ENCODE results near the gene PPP2R5C.
"Not testable (repeated sequence)": the region's sequence is repeated elsewhere in the genome, so short reads cannot be mapped to it uniquely, and the experiment has no call there.

Gene PPP2R5C

DNA sequence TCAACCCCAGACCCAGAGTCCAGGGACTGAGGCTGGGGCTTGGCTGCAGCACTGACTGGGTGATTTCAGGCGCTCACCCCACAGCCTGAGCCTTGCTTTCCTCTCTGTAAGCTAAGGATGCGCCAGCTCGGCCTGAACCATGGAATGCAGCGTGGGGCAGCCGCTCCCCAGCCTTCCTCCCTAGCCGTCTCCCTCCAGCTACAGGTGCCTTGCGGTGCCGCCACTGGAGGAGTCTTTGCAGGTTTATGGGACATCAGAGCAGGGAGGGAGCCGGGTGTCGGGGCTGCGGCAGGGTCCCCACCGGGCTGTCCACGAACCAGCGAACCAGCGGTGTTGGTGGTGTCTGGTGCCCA lies 19.4 kb downstream of the PPP2R5C start:
- DNase-seq = no peak

GRCh38 chr14:101781240-101782061 lies 19.9 kb downstream of the PPP2R5C start:
- no peak for DNase-seq

DNA sequence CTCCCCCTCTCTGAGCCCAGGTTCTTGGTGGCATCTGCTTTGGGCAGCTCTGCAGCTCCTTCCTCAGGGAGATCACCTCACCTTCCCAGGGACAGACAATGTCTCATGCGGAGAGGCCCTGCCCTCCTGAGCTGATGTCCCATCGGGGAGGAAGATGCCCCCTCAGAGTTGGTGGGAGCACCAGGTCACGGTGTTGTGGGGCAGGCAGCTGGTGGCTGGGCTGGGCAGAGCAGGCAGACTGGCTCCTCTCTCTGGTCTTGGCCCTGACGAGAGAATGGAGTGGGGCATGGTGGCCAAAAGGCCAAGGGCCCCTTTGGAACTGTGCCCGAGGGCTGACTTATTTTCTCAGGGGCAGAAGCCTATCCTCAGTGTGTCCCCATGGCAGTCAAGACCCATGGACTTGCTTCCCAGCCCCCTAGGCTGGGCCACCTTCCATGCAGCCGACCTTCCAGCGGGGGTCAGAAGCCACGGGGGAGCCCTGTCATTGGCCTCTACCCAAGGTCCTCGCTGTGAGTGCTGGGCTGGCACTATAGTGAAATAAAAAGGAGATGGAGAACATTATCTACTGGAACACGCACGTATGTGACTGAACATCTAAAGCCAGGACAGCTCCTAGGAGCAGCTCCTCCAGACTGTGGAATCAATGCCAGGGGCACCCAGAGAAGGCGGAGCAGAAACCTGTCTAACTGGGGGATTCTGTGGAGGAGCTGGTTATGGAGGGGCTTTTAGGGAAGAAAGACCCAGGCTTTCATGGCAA lies 21.9 kb downstream of the PPP2R5C start:
- DNase-seq = no peak

DNA sequence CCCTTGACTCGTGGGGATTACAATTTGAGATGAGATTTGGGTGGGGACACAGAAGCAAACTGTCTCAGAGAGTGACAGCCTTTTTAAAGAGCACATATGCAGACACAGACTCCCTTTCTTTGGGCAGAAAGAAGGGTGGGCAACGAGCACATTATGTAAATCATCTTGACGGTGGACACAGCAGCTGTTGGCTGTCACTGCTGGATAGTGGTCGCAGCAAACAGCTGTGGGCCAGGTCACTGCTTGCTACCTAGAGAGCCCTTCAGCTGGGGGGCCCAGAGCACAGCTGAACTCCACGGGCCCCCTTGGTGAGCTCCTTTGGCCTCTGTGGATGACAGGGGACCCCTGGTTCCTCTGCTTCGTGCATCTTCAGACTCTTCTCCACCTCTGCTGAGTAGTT lies 23.1 kb downstream of the PPP2R5C start:
- DNase-seq = no peak

- peak in 3 of 58 donors; percentile 39 to 43 (median 43) for DNase-seq
Measured at GRCh38 chr14:101788016-101788635, 26.6 kb downstream of the PPP2R5C start.

GRCh38 chr14:101789222-101789621 lies 27.7 kb downstream of the PPP2R5C start:
- DNase-seq = peak in 2 of 58 donors; percentile 54 to 72

- DNase-seq = no peak
Measured at GRCh38 chr14:101790232-101790631, 28.7 kb downstream of the PPP2R5C start.

GRCh38 chr14:101791919-101792572 lies 30.5 kb downstream of the PPP2R5C start:
- no peak for DNase-seq

DNA sequence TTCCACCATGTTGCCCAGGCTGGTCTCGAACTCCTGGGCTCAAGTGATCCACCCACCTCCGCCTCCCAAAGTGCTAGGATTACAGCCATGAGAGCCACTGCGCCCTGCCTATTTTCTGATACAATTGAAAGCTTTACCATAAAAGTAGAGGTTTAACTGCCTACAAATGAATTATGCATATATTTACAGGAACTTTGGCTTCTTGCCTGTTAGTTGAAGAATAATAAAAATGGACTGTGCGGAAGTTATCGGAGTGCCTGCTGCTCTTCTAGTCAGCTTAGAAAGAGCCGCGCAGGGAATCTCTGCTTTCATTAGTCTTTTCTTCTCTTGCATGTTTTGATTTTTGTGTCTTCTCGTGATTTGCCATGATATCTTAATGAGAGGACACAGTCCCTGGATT lies 34.5 kb downstream of the PPP2R5C start:
- no peak for DNase-seq

- DNase-seq = no peak
Measured at GRCh38 chr14:101796479-101796878, 35.0 kb downstream of the PPP2R5C start.

GRCh38 chr14:101797856-101798255 lies 36.3 kb downstream of the PPP2R5C start:
- DNase-seq = no peak

DNA sequence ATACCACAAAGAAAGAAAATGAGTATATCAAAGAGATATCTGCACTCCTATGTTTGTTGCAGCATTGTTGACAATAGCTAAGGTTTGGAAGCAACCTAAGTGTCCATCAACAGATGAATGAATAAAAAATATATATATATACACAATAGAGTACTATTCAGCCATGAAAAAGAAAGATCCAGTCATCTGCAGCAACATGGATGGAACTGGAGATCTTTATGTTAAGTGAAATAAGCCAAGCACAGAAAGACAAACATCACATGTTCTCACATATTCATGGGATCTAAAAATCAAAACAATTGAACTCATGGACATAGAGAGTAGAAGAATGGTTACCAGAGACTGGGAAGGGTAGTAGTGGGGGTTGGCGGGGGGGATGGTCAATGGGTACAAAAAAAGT lies 42.9 kb downstream of the PPP2R5C start:
- not testable (repeated sequence) for DNase-seq

- not testable (repeated sequence) for DNase-seq
Measured at GRCh38 chr14:101806252-101806651, 44.7 kb downstream of the PPP2R5C start.

GRCh38 chr14:101808020-101808641 lies 46.6 kb downstream of the PPP2R5C start:
- DNase-seq = peak in 1 of 58 donors; percentile 18

DNA sequence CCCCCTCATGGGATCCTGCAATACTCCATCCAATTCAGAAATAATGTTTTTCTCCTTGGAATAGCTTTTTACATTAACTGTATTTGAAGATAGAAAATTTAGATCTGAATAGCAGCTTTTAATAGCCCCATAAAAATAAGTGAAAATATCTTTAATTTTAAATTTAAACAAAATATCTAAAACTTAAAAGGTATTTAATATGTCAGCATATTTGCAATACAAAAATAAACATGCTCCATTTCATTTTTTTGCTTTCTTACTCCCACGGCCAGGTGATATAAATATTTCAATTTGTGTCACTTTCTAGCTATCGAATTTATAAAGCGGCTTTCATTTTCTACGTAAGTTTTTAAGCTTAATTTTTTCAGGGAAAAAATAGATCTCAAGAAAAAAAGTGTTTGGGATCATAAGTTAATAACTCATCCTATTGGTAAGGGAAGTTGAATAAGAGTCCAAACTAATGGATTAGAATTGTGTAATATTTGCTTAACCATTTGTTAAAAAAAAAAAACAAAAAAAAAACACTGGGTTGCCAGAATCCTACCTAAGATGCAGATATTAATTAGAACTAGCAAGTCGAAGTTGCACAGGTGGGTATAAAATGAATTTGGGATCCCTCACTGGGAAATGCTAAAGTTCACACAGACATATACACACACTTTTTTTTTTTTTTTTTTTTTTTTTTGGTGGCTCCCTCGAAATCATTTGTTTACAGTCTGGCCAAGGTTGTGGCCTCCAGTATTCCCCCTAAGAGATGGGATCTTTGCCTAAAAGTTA lies 47.6 kb downstream of the PPP2R5C start:
- DNase-seq = no peak

GRCh38 chr14:101809671-101810514 lies 48.4 kb downstream of the PPP2R5C start:
- DNase-seq = peak; percentile 25 to 93 (median 81)

- DNase-seq = no peak
Measured at GRCh38 chr14:101810897-101811621, 49.5 kb downstream of the PPP2R5C start.

- no peak for DNase-seq
Measured at GRCh38 chr14:101812071-101812470, 50.6 kb downstream of the PPP2R5C start.
